Measurements from ENCODE around the gene LTBR.

- TF ChIP-seq, protein P1, sequence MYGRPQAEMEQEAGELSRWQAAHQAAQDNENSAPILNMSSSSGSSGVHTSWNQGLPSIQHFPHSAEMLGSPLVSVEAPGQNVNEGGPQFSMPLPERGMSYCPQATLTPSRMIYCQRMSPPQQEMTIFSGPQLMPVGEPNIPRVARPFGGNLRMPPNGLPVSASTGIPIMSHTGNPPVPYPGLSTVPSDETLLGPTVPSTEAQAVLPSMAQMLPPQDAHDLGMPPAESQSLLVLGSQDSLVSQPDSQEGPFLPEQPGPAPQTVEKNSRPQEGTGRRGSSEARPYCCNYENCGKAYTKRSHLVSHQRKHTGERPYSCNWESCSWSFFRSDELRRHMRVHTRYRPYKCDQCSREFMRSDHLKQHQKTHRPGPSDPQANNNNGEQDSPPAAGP (tag by site-specific recombination; IDR thresholded peaks at IDR 0.05) = no peak
- TF ChIP-seq, protein P2, sequence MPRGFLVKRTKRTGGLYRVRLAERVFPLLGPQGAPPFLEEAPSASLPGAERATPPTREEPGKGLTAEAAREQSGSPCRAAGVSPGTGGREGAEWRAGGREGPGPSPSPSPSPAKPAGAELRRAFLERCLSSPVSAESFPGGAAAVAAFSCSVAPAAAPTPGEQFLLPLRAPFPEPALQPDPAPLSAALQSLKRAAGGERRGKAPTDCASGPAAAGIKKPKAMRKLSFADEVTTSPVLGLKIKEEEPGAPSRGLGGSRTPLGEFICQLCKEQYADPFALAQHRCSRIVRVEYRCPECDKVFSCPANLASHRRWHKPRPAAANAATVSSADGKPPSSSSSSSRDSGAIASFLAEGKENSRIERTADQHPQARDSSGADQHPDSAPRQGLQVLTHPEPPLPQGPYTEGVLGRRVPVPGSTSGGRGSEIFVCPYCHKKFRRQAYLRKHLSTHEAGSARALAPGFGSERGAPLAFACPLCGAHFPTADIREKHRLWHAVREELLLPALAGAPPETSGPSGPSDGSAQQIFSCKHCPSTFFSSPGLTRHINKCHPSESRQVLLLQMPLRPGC (tag by site-specific recombination; IDR thresholded peaks at IDR 0.05) = no peak
Measured at GRCh38 chr12:6337958-6338433, 46.0 kb upstream of the LTBR start.
